ENCODE measurements around the gene UTS2B.

Gene UTS2B

GRCh38 chr3:191327526-191327925 lies 2.8 kb downstream of the UTS2B start:
- DNase-seq (ENCODE audit: low read depth in 4 of 4, low spot score in 1 of 4) = no peak

GRCh38 chr3:191324936-191325335 lies 5.4 kb downstream of the UTS2B start:
- DNase-seq (ENCODE audit: low read depth in 4 of 4, low spot score in 1 of 4) = no peak

- DNase-seq (ENCODE audit: low read depth in 4 of 4, low spot score in 1 of 4) = no peak
These were observed 9.1 kb downstream of the UTS2B start for GRCh38 chr3:191321019-191321767.

- no peak for DNase-seq (ENCODE audit: low read depth in 4 of 4, low spot score in 1 of 4)
These were observed 10.0 kb downstream of the UTS2B start for GRCh38 chr3:191320316-191320715.

- no peak for DNase-seq (ENCODE audit: low read depth in 4 of 4, low spot score in 1 of 4)
These were observed 13.3 kb downstream of the UTS2B start for GRCh38 chr3:191316876-191317603.

GRCh38 chr3:191314109-191314728 lies 16.1 kb downstream of the UTS2B start:
- no peak for DNase-seq (ENCODE audit: low read depth in 4 of 4, low spot score in 1 of 4)

- DNase-seq (ENCODE audit: low read depth in 4 of 4, low spot score in 1 of 4) = no peak
These were observed 17.0 kb downstream of the UTS2B start for GRCh38 chr3:191313296-191313695.

- no peak for DNase-seq (ENCODE audit: low read depth in 4 of 4, low spot score in 1 of 4)
These were observed 23.0 kb downstream of the UTS2B start for GRCh38 chr3:191307341-191307740.

- no peak for DNase-seq (ENCODE audit: low read depth in 4 of 4, low spot score in 1 of 4)
These were observed 23.9 kb downstream of the UTS2B start for GRCh38 chr3:191306428-191306827.

GRCh38 chr3:191303596-191303995 lies 26.7 kb downstream of the UTS2B start:
- DNase-seq (ENCODE audit: low read depth in 4 of 4, low spot score in 1 of 4) = no peak

- no peak for DNase-seq (ENCODE audit: low read depth in 4 of 4, low spot score in 1 of 4)
These were observed 27.9 kb downstream of the UTS2B start for GRCh38 chr3:191302451-191302850.

- DNase-seq (ENCODE audit: low read depth in 4 of 4, low spot score in 1 of 4) = no peak
These were observed 28.4 kb downstream of the UTS2B start for GRCh38 chr3:191301782-191302411.

- DNase-seq (ENCODE audit: low read depth in 4 of 4, low spot score in 1 of 4) = no peak
These were observed 29.3 kb downstream of the UTS2B start for GRCh38 chr3:191301017-191301416.

- DNase-seq (ENCODE audit: low read depth in 4 of 4, low spot score in 1 of 4) = no peak
These were observed 29.9 kb downstream of the UTS2B start for GRCh38 chr3:191300422-191300821.

- no peak for DNase-seq (ENCODE audit: low read depth in 4 of 4, low spot score in 1 of 4)
These were observed 31.5 kb downstream of the UTS2B start for GRCh38 chr3:191298846-191299245.

- DNase-seq (ENCODE audit: low read depth in 4 of 4, low spot score in 1 of 4) = no peak
These were observed 34.2 kb downstream of the UTS2B start for GRCh38 chr3:191296041-191296541.

- DNase-seq (ENCODE audit: low read depth in 4 of 4, low spot score in 1 of 4) = no peak
These were observed 36.0 kb downstream of the UTS2B start for GRCh38 chr3:191294291-191294690.

GRCh38 chr3:191292243-191293015 lies 37.9 kb downstream of the UTS2B start:
- no peak for DNase-seq (ENCODE audit: low read depth in 4 of 4, low spot score in 1 of 4)

- DNase-seq (ENCODE audit: low read depth in 4 of 4, low spot score in 1 of 4) = no peak
These were observed 39.9 kb downstream of the UTS2B start for GRCh38 chr3:191290311-191291025.

GRCh38 chr3:191283400-191283799 lies 46.9 kb downstream of the UTS2B start:
- DNase-seq (ENCODE audit: low read depth in 4 of 4, low spot score in 1 of 4) = no peak
